Activated T-cell treated with anti-CD3 and anti-CD28 coated beads, Interleukin-2, amount 50 U/mL, for 4 hours (primary cell): ENCODE results near the gene EIF1AX. TPM values are rescaled to one million over a fixed set of nuclear protein-coding genes. Genes with fewer than 3 reads are reported as not detected.
A peak's percentile ranks its signal among the peaks of the same experiment; 100 is the strongest.
"Not testable (repeated sequence)": the region's sequence is repeated elsewhere in the genome, so short reads cannot be mapped to it uniquely, and the experiment has no call there.

Source experiments
- ATAC-seq, 2 donors: fragments of 200-7000 bp; cut with Tn5 transposase; one replicate each; pipeline ENCODE4 v1.10.0; 2021
- DNase-seq: peaks from one replicate; pipeline ENCODE4 v3.0.0-alpha.2; 2020
- H3K27me3 Mint-ChIP-seq: one replicate; pipeline ENCODE4 v1.8.0; 2021; ENCODE audit warnings: low read depth, mixed read lengths
- H3K36me3 Mint-ChIP-seq: one replicate; pipeline ENCODE4 v1.8.0; 2022; ENCODE audit warnings: mixed read lengths; ENCODE audit not compliant: insufficient read depth
- H3K4me1 Mint-ChIP-seq: one replicate; pipeline ENCODE4 v1.8.0; 2021; ENCODE audit warnings: low read depth, mixed read lengths
- H3K4me3 Mint-ChIP-seq: one replicate; pipeline ENCODE4 v1.8.0; 2021; ENCODE audit warnings: mild to moderate bottlenecking, moderate library complexity, mixed read lengths
- H3K9me3 Mint-ChIP-seq: one replicate; pipeline ENCODE4 v1.8.0; 2021; ENCODE audit warnings: mixed read lengths
- total RNA-seq, 3 donors: library from RNA; stranded (reverse); gene quantifications; one replicate each; pipeline ENCODE4 v1.2.1, GENCODE V29; 2021

Gene EIF1AX
- total RNA-seq, 3 donors from 2014 or later: 209 to 326 (median 210) TPM

DNA sequence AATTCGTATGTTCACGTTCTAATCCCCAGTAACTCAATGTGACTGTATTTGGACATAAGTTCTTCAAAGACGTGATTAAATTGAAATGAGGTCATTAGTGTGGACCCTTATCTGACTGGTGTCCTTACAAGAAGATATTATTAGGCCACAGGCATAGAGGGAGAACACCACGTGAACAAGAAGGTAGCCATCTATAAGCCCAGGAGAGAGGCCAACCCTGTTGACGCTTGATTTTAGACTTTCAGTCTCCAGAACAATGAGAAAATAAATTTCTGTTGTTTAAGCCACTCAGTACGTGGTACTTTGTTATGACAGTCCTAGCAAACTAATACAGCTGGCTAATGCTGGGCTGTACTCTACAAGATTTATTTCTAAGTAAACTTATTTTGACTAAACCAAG lies 1.5 kb upstream of the EIF1AX start:
- H3K9me3 Mint-ChIP-seq: no peaks in the 10 kb centered on the region
- H3K4me3 Mint-ChIP-seq: peak overlapping the region; percentile 59
- no peaks in the 10 kb centered on the region for H3K27me3 Mint-ChIP-seq
- ATAC-seq (no peak), DNase-seq (no peak)
- peaks cover 7% of the 10 kb centered on the region for H3K36me3 Mint-ChIP-seq
- peaks cover 29% of the 10 kb centered on the region for H3K4me1 Mint-ChIP-seq

DNA sequence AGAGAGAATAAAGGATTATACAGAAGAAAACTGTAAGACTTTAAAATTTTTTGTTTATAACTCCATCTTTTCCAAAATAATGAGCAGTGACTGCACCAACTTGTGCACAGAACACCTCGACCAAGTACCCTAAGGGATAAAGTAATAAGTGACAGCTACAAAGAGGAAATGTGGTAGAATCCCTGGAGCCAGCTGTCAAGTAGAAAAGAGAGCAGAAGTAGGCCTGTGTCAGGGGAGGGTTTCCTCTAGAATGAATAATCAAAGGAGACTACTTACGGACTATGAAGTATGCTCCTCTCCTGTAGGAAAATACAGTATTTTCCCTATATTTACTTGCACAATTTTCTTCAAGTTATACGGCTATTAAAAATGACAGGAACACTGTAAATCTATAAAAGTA lies 1.2 kb downstream of the EIF1AX start:
- Mint-ChIP-seq H3K4me1 (peaks cover 41% of the 10 kb centered on the region), H3K9me3 (no peaks in the 10 kb centered on the region), H3K4me3 (peak overlapping the region; percentile 89), H3K36me3 (peaks cover 16% of the 10 kb centered on the region), H3K27me3 (no peaks in the 10 kb centered on the region)
- no peak for DNase-seq
- ATAC-seq: no peak

DNA sequence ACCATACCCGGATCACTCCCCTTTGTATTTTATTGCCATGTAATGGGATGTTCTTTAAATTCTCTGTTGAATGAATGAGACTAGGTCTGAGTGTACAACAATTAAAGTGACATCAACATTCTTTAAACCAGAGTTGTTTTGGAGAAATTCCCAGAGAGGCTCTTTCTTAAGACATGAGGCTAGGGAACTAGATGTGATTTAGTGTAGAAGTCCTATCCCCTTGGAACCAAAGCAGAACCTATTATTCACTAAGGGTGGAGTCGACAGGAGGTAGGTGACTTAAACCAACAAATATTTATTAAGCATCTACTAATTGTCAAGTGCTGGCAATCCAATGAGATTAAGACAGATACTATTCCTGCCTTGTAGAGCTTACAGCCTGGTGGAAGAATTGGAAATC lies 1.7 kb downstream of the EIF1AX start:
- no peaks in the 10 kb centered on the region for H3K9me3 Mint-ChIP-seq
- no peak for DNase-seq
- peaks cover 41% of the 10 kb centered on the region for H3K4me1 Mint-ChIP-seq
- peaks cover 16% of the 10 kb centered on the region for H3K36me3 Mint-ChIP-seq
- ATAC-seq: no peak
- H3K4me3 Mint-ChIP-seq: peak overlapping the region; percentile 89
- no peaks in the 10 kb centered on the region for H3K27me3 Mint-ChIP-seq

DNA sequence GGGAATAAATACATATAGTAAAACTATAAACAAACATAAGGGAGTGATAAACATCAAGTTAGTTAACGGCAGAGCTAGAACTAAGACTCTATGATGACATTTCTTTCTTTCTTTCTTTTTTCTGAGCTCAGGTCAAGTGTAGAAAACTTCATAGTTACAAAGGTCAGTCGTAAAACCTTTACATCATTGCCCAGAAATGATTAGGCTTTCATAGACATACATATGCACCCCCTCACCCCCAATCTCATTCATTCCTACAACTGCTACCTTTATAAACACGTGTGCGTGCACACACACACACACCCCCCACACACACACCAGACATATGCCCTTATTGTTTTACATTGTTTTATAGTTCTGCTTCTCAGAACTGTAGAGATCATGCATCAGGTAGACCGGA lies 5.7 kb downstream of the EIF1AX start:
- no peak for ATAC-seq
- peaks cover 30% of the 10 kb centered on the region for H3K4me1 Mint-ChIP-seq
- DNase-seq: no peak
- H3K36me3 Mint-ChIP-seq: peaks cover 20% of the 10 kb centered on the region
- H3K9me3 Mint-ChIP-seq: no peaks in the 10 kb centered on the region
- H3K4me3 Mint-ChIP-seq: no peak overlapping the region
- H3K27me3 Mint-ChIP-seq: no peaks in the 10 kb centered on the region

DNA sequence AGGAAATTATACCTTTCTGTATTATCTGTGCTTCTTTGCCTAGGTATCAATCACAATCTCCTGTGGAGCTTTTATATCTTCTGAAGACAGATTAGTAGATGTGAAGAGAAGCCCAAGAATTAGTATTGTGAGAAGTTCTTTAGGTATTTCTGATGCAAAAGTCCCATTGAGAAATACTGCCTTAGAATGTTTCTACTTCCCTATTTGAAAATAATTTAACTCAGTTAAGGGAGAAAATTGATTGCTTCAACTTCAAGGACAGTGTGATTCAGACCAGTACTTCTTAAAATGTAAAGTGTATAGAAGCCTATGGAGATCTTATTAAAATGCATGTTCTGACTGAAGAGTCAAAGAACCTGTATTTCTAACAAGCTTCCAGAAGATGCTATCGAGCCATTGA lies 9.0 kb downstream of the EIF1AX start:
- H3K4me3 Mint-ChIP-seq: no peak overlapping the region
- no peaks in the 10 kb centered on the region for H3K9me3 Mint-ChIP-seq
- DNase-seq (no peak), ATAC-seq (no peak)
- H3K27me3 Mint-ChIP-seq: no peaks in the 10 kb centered on the region
- H3K4me1 Mint-ChIP-seq: peaks cover 17% of the 10 kb centered on the region
- peaks cover 16% of the 10 kb centered on the region for H3K36me3 Mint-ChIP-seq

DNA sequence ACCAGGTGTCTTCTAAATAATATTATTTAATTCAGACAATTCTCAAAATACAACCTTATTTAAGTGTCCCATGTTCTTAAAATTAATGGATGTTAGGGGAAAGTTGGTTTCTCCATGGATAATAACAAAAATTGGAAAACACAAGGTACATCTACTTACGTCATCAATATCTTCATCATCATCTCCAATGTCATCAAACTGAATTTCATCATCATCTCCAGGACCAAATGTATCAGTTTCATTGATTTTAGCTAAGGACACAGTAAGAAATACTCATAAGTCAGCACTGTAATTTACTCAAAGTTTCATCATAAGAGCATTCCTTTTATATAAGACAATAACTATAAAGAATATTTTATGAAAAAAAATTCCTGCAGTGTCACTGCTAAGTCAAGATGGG lies 11.3 kb downstream of the EIF1AX start:
- Mint-ChIP-seq H3K4me3 (no peak overlapping the region), H3K27me3 (no peaks in the 10 kb centered on the region), H3K36me3 (peaks cover 7% of the 10 kb centered on the region), H3K4me1 (peaks cover 2% of the 10 kb centered on the region), H3K9me3 (no peaks in the 10 kb centered on the region)
- DNase-seq: no peak
- no peak for ATAC-seq

DNA sequence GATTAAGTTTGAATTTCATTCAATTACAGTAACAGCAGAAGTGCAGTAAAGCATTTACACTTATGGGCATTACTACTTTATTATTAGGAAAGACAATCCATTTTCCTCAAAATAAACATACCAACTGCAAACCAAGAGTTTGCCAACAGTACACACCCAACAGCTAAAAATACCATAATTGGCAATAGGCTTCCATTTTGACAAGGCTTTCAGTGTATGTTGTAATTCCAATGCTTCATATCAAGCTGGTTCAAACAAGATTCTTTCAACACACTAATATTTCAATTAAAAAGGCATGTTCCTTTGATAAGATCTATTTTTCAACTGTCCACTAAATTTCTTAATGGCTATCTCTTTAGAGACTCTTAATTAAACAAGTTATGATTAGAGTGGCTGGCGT lies 12.1 kb downstream of the EIF1AX start:
- Mint-ChIP-seq H3K27me3 (no peaks in the 10 kb centered on the region), H3K36me3 (peaks cover 7% of the 10 kb centered on the region), H3K4me1 (peaks cover 2% of the 10 kb centered on the region), H3K9me3 (no peaks in the 10 kb centered on the region), H3K4me3 (no peak overlapping the region)
- ATAC-seq (no peak), DNase-seq (no peak)

DNA sequence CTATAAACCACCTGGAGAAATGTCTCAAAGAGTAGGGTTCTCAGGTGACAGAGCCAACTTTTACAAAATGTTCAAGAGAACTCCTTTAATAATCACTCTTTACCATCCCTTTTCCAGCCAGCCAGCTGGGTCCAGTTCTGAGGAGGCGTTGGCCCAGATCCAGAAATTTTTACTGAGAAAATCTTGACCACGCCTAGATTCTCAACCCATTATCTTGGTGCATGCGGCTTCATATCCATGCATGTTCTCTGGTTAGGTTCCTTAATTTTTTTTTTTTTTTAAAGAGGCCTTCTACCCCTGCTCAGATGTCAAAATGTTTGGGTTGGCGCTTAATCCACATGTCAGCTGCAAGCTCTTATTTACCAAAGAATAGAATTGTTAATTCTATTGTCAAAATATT lies 13.0 kb downstream of the EIF1AX start:
- Mint-ChIP-seq H3K36me3 (peaks cover 7% of the 10 kb centered on the region), H3K4me3 (no peak overlapping the region), H3K4me1 (no peaks in the 10 kb centered on the region), H3K27me3 (no peaks in the 10 kb centered on the region), H3K9me3 (no peaks in the 10 kb centered on the region)
- ATAC-seq (no peak), DNase-seq (no peak)

DNA sequence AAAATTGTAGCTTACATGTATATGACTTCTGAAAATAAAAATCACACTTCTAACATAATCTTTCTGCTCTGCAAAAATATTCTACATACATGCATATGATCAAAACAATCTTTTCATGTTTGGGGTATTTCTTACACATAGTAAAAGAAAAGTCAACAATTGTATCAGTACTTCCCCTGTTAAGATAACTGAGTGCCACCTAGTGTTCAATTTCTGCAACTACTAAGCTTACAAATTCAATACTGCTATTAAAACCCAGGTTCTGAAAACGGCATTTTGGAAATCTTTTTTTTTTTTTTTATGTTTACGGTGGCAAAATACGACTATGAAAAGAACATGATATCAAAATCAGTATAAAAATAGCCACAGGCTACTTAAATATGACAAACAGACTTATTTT lies 14.2 kb downstream of the EIF1AX start:
- not testable (repeated sequence) for H3K4me3 Mint-ChIP-seq, H3K27me3 Mint-ChIP-seq, DNase-seq, H3K4me1 Mint-ChIP-seq, H3K36me3 Mint-ChIP-seq, H3K9me3 Mint-ChIP-seq
- peak; percentile 56 to 69 for ATAC-seq

DNA sequence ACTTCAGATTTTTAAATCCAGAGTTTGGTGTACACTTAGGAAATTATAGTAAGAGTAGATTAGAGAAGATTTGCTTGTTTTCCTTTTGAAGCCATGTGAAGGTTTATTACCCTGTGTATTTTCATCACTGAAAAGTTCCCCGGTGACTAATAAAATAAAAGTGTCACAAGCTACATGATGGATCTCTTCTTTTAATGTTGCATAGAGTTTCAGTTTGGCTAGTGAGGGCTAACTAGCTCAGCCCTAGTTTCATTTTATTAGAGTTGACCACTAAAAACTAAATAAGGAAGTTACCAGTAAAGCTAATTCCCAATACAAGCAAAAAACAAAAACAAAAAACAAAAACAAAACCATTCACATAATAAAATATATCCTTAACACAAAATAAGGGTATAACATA lies 14.8 kb downstream of the EIF1AX start:
- ATAC-seq, DNase-seq, H3K27me3 Mint-ChIP-seq, H3K4me1 Mint-ChIP-seq, H3K36me3 Mint-ChIP-seq, H3K4me3 Mint-ChIP-seq, H3K9me3 Mint-ChIP-seq: not testable (repeated sequence)

DNA sequence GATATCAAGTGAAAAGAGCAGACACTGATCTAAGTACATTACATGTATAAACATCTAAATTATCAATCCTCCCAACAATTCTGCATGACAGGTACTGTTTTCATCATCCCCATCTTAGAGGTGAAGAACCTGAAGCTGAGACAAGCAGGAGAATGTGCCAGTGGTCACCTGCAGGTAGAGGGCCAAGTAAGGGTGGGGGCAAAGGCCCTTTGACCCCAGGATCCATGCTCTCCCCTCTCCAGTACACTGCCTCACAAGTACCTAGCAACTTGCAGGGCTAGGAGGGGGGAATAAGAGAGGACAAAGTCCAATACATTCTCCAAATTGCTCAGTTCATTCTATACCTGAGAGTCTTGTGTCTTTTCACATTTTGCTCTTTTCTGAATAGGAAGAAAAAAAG lies 16.7 kb downstream of the EIF1AX start:
- ATAC-seq (no peak), DNase-seq (no peak)
- H3K4me3 Mint-ChIP-seq: no peak overlapping the region
- no peaks in the 10 kb centered on the region for H3K27me3 Mint-ChIP-seq
- H3K36me3 Mint-ChIP-seq: no peaks in the 10 kb centered on the region
- no peaks in the 10 kb centered on the region for H3K4me1 Mint-ChIP-seq
- no peaks in the 10 kb centered on the region for H3K9me3 Mint-ChIP-seq

DNA sequence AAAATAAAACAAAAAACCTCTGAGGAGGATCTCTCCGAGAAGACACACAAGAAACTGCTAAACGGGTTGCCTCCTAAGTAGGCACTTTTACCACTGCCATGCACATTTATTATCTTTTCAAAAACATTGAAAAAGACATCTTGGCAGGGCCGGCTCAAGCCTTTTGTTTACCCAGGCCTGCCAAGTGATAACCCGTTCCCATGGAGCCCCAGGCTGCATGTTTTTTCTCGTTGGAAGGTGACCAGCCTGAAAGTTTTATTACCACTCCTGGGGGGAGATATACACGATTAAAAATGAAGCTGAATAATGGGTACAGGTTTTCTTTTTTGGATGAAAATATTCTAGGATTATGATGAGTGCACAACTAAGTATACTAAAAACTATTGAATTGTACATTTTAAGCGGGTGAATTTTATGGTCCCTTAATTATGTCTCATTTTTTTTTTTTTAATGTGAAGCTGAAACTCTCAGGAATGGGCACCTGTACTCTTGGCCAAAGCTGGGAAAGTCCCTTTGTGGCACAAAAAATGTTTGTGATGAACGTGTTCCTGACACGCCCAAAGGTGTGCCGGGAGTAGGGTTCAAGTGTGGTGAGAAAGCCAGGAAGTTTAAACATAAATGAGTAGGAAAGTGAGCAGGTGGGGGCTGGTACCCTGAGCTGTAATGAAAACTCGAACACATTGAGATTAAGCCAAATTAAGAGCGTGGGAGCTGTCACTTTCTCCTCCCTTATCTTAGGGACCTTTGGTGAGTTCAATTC lies 23.4 kb downstream of the EIF1AX start:
- ATAC-seq (no peak), DNase-seq (no peak)
- Mint-ChIP-seq H3K4me3 (no peak overlapping the region), H3K27me3 (peaks cover 15% of the 10 kb centered on the region), H3K9me3 (no peaks in the 10 kb centered on the region), H3K4me1 (peaks cover 6% of the 10 kb centered on the region), H3K36me3 (no peaks in the 10 kb centered on the region)

DNA sequence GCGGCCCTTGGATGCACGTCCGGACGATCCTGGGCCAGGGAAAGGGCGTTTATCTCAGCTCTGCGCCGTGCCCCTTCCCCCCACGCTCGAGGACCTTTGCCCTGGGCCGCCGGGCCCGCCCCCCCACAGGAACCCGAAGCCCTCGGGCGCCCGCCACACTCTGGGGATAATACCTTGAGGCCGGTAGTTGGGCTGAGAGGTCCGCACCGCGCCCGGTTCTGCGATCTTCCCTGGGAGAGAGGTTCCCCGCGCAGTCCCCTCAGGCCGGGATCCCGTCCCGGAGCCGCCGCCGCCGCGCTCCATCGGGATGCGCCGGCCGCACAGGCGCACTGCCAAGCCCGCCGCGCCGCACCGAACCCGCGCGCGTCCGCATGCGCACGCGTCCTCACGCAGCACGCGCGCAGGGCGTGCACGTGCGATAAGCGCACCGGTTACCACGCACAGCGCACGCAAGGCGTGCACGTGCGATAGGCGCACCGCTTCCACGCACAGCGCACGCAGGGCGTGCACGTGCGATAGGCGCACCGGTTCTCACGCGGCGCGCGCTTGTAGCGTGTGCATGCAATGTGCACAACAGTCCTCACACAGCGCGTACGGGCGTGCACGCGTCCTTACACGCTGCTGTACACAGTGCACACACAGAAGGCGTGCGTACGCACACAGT lies 24.9 kb downstream of the EIF1AX start, which contains the start of gene MAP7D2:
Gene MAP7D2, minus strand, starts transcription at position 331 of the 664 bp plus-strand sequence. Its CDS starts 28 bp downstream, at position 303.
- peak; percentile 42 to 53 for ATAC-seq
- no peak for DNase-seq
- H3K4me3 Mint-ChIP-seq: no peak within 1 kb of the TSS

DNA sequence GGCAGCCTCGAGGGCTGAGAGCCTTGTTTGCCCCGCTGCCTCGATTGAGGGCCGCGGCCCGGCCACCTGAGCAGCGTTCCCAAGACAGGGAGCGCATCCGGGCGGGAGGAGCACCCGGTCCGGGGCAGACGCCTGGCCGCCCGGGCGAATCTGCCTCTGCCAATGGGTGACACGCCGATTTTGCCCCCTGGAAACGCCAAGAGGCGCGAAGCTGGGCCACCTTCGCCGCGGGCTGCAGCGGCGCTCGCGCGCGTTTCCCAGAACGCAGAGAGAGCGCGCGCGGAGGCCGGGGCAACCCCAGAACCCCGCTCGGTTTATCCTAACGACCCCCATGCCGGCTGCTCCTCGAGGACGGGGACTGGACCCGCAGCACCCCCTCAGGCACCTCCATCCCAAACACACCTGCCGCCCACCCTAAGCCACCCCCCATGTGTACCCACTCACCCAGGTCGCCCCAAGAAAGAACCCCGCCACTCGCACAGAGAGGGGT lies 25.5 kb downstream of the EIF1AX start:
- peaks cover 6% of the 10 kb centered on the region for H3K4me1 Mint-ChIP-seq
- ATAC-seq (peak; percentile 29 to 39), DNase-seq (no peak)
- H3K4me3 Mint-ChIP-seq: no peak overlapping the region
- H3K36me3 Mint-ChIP-seq: no peaks in the 10 kb centered on the region
- peaks cover 15% of the 10 kb centered on the region for H3K27me3 Mint-ChIP-seq
- H3K9me3 Mint-ChIP-seq: no peaks in the 10 kb centered on the region

More for the DNA sequence above, 24.9 kb downstream of the EIF1AX start, which contains the start of gene MAP7D2:
- Mint-ChIP-seq H3K36me3 (no peaks in the 10 kb centered on the region), H3K4me1 (peaks cover 6% of the 10 kb centered on the region), H3K27me3 (peaks cover 15% of the 10 kb centered on the region), H3K9me3 (no peaks in the 10 kb centered on the region)
